ENCODE results near the gene EDIL3. TPM values are rescaled to one million over a fixed set of nuclear protein-coding genes. Genes with fewer than 3 reads are reported as not detected.

Gene EDIL3
- total RNA-seq, 1 experiment from 2014 or later: 17.6 TPM

DNA sequence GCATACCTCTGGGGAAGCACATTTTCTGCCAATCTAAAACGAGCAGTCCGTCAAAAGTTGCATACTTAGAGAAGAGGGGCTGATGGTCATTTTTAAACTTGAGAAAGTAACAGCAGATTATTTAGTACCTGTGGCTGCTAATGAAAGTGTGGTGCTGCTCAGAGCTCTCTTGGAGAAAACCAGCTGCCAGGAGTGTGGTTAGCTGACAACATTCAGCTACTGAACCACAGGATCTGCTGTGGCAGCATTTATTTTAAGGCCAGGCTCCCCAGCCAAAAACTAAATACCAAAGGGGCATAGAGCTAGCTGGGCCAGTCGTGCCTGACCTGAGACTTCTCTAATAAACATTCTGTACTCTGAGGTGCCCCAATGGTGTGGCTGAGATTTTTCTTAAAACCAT lies 203.6 kb downstream of the EDIL3 start:
- intact Hi-C loops (cut with micrococcal nuclease; ENCODE audit: unreplicated experiment): no loop called here
- no peak for DNase-seq (ENCODE audit: low read depth, low spot score)

DNA sequence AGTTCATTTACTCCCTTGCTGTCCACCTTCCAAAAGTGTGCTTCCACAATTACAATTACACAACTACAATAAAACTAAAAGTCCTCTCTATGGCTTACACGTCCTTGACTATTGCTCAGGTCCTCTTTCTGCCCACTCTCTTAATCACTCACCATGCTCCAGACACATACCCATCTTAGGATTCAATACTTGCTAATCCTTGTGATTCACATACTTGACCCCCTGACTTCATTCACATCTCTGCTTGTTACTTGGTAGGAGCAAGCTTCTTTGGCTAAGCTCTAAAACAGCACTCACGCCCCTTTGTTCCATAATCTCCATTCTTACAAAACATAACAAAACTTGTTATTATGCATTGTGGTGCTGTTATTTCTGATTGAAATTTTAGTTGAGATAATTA lies 215.8 kb downstream of the EDIL3 start:
- BruUV-seq (replicated peaks): no TSS peak

More for the DNA sequence above, 203.6 kb downstream of the EDIL3 start:
- POLR2A ChIA-PET: no interaction called here
- H3K27me3 ChIP-seq (ENCODE audit: control insufficient read depth, insufficient read depth, low read length): no peaks in the 10 kb centered on the region
- TF ChIP-seq POLR2AphosphoS5 (IDR thresholded peaks at IDR 0.05; ENCODE audit: low read depth, low read length): no peak
- TF ChIP-seq, protein P1, sequence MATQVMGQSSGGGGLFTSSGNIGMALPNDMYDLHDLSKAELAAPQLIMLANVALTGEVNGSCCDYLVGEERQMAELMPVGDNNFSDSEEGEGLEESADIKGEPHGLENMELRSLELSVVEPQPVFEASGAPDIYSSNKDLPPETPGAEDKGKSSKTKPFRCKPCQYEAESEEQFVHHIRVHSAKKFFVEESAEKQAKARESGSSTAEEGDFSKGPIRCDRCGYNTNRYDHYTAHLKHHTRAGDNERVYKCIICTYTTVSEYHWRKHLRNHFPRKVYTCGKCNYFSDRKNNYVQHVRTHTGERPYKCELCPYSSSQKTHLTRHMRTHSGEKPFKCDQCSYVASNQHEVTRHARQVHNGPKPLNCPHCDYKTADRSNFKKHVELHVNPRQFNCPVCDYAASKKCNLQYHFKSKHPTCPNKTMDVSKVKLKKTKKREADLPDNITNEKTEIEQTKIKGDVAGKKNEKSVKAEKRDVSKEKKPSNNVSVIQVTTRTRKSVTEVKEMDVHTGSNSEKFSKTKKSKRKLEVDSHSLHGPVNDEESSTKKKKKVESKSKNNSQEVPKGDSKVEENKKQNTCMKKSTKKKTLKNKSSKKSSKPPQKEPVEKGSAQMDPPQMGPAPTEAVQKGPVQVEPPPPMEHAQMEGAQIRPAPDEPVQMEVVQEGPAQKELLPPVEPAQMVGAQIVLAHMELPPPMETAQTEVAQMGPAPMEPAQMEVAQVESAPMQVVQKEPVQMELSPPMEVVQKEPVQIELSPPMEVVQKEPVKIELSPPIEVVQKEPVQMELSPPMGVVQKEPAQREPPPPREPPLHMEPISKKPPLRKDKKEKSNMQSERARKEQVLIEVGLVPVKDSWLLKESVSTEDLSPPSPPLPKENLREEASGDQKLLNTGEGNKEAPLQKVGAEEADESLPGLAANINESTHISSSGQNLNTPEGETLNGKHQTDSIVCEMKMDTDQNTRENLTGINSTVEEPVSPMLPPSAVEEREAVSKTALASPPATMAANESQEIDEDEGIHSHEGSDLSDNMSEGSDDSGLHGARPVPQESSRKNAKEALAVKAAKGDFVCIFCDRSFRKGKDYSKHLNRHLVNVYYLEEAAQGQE (IDR thresholded peaks at IDR 0.05; ENCODE audit: insufficient read depth in 1 of 2, low read depth in 2 of 2, low read length in 1 of 2): no peak
- no peak overlapping the region for H3K27ac ChIP-seq (ENCODE audit: low read length)
- no peaks in the 10 kb centered on the region for H3K4me1 ChIP-seq (ENCODE audit: control insufficient read depth, insufficient read depth, low read length)
- H3K9me3 ChIP-seq (ENCODE audit: control insufficient read depth, insufficient read depth, low read depth, low read length): no peaks in the 10 kb centered on the region
- CTCF ChIA-PET: no interaction called here
- H3K4me3 ChIP-seq (ENCODE audit: low read depth in 2 of 2, low read length in 2 of 2): no peak overlapping the region
- H3K36me3 ChIP-seq (ENCODE audit: control insufficient read depth, insufficient read depth, low read length): no peaks in the 10 kb centered on the region
- no peak for ATAC-seq
- BruUV-seq (replicated peaks): no TSS peak
- in situ Hi-C loops (cut with HindIII; ENCODE audit: low pct_unique_long_range_greater_than_20kb, low sequenced_read_pairs): no loop called here

More for the DNA sequence above, 215.8 kb downstream of the EDIL3 start:
- Histone ChIP-seq H3K27ac (ENCODE audit: low read length) (no peak overlapping the region), H3K4me1 (ENCODE audit: control insufficient read depth, insufficient read depth, low read length) (no peaks in the 10 kb centered on the region), H3K27me3 (ENCODE audit: control insufficient read depth, insufficient read depth, low read length) (no peaks in the 10 kb centered on the region), H3K4me3 (ENCODE audit: low read depth in 2 of 2, low read length in 2 of 2) (no peak overlapping the region), H3K9me3 (ENCODE audit: control insufficient read depth, insufficient read depth, low read depth, low read length) (no peaks in the 10 kb centered on the region), H3K36me3 (ENCODE audit: control insufficient read depth, insufficient read depth, low read length) (no peaks in the 10 kb centered on the region)
- no peak for TF ChIP-seq SIN3A (IDR thresholded peaks at IDR 0.05; ENCODE audit: borderline replicate concordance, insufficient read depth, low read depth, low read length)
- TF ChIP-seq, protein P2, sequence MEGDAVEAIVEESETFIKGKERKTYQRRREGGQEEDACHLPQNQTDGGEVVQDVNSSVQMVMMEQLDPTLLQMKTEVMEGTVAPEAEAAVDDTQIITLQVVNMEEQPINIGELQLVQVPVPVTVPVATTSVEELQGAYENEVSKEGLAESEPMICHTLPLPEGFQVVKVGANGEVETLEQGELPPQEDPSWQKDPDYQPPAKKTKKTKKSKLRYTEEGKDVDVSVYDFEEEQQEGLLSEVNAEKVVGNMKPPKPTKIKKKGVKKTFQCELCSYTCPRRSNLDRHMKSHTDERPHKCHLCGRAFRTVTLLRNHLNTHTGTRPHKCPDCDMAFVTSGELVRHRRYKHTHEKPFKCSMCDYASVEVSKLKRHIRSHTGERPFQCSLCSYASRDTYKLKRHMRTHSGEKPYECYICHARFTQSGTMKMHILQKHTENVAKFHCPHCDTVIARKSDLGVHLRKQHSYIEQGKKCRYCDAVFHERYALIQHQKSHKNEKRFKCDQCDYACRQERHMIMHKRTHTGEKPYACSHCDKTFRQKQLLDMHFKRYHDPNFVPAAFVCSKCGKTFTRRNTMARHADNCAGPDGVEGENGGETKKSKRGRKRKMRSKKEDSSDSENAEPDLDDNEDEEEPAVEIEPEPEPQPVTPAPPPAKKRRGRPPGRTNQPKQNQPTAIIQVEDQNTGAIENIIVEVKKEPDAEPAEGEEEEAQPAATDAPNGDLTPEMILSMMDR (IDR thresholded peaks at IDR 0.05): no peak
- TF ChIP-seq TCF7L2 (IDR thresholded peaks at IDR 0.05; ENCODE audit: low read depth, low read length): no peak
- TF ChIP-seq, protein P1 (IDR thresholded peaks at IDR 0.05; ENCODE audit: insufficient read depth in 1 of 2, low read depth in 2 of 2, low read length in 1 of 2): no peak
- no peak for TF ChIP-seq POLR2AphosphoS5 (IDR thresholded peaks at IDR 0.05; ENCODE audit: low read depth, low read length)
- in situ Hi-C loops (cut with HindIII; ENCODE audit: low pct_unique_long_range_greater_than_20kb, low sequenced_read_pairs): no loop called here
- POLR2A ChIA-PET: no interaction called here
- intact Hi-C loops (cut with micrococcal nuclease; ENCODE audit: unreplicated experiment): no loop called here
- no peak for ATAC-seq
- DNase-seq (ENCODE audit: low read depth, low spot score): no peak
- CTCF ChIA-PET: no interaction called here
